ENCODE measurements around the gene ENTPD1.

Gene ENTPD1

DNA sequence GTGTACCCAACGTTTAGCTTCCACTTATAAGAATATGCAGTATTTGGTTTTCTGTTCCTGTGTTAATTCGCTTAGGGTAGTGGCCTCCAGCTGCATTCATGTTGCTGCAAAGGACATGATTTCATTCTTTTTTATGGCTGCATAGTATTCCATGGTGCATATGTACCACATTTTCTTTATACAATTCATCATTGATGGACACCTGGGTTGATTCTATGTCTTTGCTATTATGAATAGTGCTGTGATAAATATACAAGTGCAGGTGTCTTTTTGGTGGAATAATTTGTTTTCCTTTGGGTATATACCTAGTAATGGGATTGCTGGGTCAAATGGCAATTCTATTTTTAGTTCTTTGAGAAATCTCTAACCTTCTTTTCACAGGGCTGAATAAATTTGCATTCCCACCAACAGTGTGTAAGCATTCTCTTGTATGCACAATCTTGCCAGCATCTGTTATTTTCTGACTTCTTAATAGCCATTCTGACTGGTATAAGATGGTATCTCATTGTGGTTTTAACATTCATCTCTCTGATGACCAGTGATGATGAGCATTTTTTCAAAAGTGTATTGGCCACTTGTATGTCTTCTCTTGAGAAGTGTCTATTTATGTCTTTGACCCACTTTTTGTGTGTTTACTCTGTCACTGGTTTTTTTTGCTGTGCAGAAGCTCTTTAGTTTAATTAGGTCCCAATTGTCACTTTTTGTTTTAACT, 79.3 kb downstream of the ENTPD1 start:
- H2BK120ac ChIP-seq (ENCODE audit: low read depth, low read length): no peak overlapping the region

DNA sequence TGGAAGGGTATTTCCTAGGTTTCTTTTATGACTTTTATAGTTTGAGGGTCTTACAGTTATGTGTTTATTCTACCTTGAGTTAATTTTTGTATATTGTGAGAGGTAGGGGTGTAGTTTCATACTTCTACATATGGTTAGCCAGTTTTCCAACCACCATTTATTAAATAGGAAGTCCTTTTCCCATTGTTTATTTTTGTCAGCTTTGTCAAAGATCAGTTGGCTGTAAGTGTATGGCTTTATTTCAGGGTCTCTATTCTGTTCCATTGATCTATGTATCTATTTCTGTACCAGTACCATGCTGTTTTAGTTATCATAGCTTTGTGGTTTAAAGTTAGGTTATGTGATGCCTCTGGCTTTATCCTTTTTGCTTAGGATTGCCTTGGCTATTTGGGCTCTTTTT, 79.9 kb downstream of the ENTPD1 start:
- DNase-seq (ENCODE audit: low spot score): no peak
- no peak overlapping the region for H4K8ac ChIP-seq (ENCODE audit: low read depth, low read length)
- no peak overlapping the region for H3K4me2 ChIP-seq (ENCODE audit: insufficient read depth, low read length, poor library complexity, severe bottlenecking)
- H2BK120ac ChIP-seq (ENCODE audit: low read depth, low read length): no peak overlapping the region
- H3K9me3 ChIP-seq (replicated peaks in 1 of 2; ENCODE audit: control insufficient read depth in 2 of 2, insufficient read depth in 1 of 2, low read depth in 1 of 2, low read length in 2 of 2): no peaks in the 10 kb centered on the region
- peaks cover 5 to 9% of the 10 kb centered on the region in 2 donors for H3K4me1 ChIP-seq (ENCODE audit: control insufficient read depth in 2 of 2, insufficient read depth in 1 of 2, low read depth in 1 of 2, low read length in 2 of 2)
- no peak overlapping the region for H2AK5ac ChIP-seq (ENCODE audit: low read depth, low read length)
- no peak overlapping the region for H3K4ac ChIP-seq (ENCODE audit: low read length)
- H3K14ac ChIP-seq (ENCODE audit: low read length): no peak overlapping the region
- H3K9ac ChIP-seq (ENCODE audit: low read depth, low read length, poor library complexity): no peak overlapping the region
- peaks cover 0 to 42% (median 0%) of the 10 kb centered on the region in 3 experiments for H3K27me3 ChIP-seq (ENCODE audit: control insufficient read depth in 3 of 3, insufficient read depth in 3 of 3, low read depth in 1 of 3, low read length in 3 of 3)
- no peak overlapping the region for H2AFZ ChIP-seq (ENCODE audit: low read length)
- no peak overlapping the region for H3K18ac ChIP-seq (ENCODE audit: low read length)
- no peak overlapping the region for H3K27ac ChIP-seq (replicated peaks; ENCODE audit: low read length)
- peaks cover 0 to 2% of the 10 kb centered on the region in 2 donors for H3K36me3 ChIP-seq (replicated peaks in 1 of 2; ENCODE audit: control insufficient read depth in 2 of 2, insufficient read depth in 2 of 2, low read length in 2 of 2)
- no peak overlapping the region for H3K4me3 ChIP-seq (ENCODE audit: low read length in 2 of 2)
- no peak overlapping the region for H4K91ac ChIP-seq (ENCODE audit: low read depth, low read length, poor library complexity)
- H3K79me1 ChIP-seq (ENCODE audit: low read depth, low read length): no peaks in the 10 kb centered on the region
- no peak overlapping the region for H2BK15ac ChIP-seq (ENCODE audit: low read length)
- no peak overlapping the region for H2BK12ac ChIP-seq (ENCODE audit: low read length)
- H2BK5ac ChIP-seq (ENCODE audit: low read length): no peak overlapping the region
- no peak overlapping the region for H3K23ac ChIP-seq (ENCODE audit: low read depth, low read length, poor library complexity)

More for the DNA sequence above, 79.3 kb downstream of the ENTPD1 start:
- peaks cover 0 to 36% (median 0%) of the 10 kb centered on the region in 3 experiments for H3K27me3 ChIP-seq (ENCODE audit: control insufficient read depth in 3 of 3, insufficient read depth in 3 of 3, low read depth in 1 of 3, low read length in 3 of 3)
- no peak overlapping the region for H2AFZ ChIP-seq (ENCODE audit: low read length)
- no peak overlapping the region for H2AK5ac ChIP-seq (ENCODE audit: low read depth, low read length)
- H3K14ac ChIP-seq (ENCODE audit: low read length): no peak overlapping the region
- H2BK5ac ChIP-seq (ENCODE audit: low read length): no peak overlapping the region
- no peak overlapping the region for H3K4me2 ChIP-seq (ENCODE audit: insufficient read depth, low read length, poor library complexity, severe bottlenecking)
- H3K18ac ChIP-seq (ENCODE audit: low read length): no peak overlapping the region
- H3K36me3 ChIP-seq (replicated peaks in 1 of 2; ENCODE audit: control insufficient read depth in 2 of 2, insufficient read depth in 2 of 2, low read length in 2 of 2): peaks cover 0 to 2% of the 10 kb centered on the region in 2 donors
- no peaks in the 10 kb centered on the region for H3K79me1 ChIP-seq (ENCODE audit: low read depth, low read length)
- no peak overlapping the region for H3K27ac ChIP-seq (replicated peaks; ENCODE audit: low read length)
- H3K23ac ChIP-seq (ENCODE audit: low read depth, low read length, poor library complexity): no peak overlapping the region
- no peak for DNase-seq (ENCODE audit: low spot score)
- no peak overlapping the region for H3K4ac ChIP-seq (ENCODE audit: low read length)
- H4K8ac ChIP-seq (ENCODE audit: low read depth, low read length): no peak overlapping the region
- no peak overlapping the region for H4K91ac ChIP-seq (ENCODE audit: low read depth, low read length, poor library complexity)
- WGBS, 2 donors (ENCODE audit: extremely low coverage in 2 of 2, insufficient read length in 2 of 2, insufficient replicate concordance in 1 of 2): no CpG with 5 or more reads among the region's 2 CpGs
- no peaks in the 10 kb centered on the region for H3K9me3 ChIP-seq (replicated peaks in 1 of 2; ENCODE audit: control insufficient read depth in 2 of 2, insufficient read depth in 1 of 2, low read depth in 1 of 2, low read length in 2 of 2)
- no peak overlapping the region for H3K9ac ChIP-seq (ENCODE audit: low read depth, low read length, poor library complexity)
- no peak overlapping the region for H2BK12ac ChIP-seq (ENCODE audit: low read length)
- peaks cover 5 to 9% of the 10 kb centered on the region in 2 donors for H3K4me1 ChIP-seq (ENCODE audit: control insufficient read depth in 2 of 2, insufficient read depth in 1 of 2, low read depth in 1 of 2, low read length in 2 of 2)
- H3K4me3 ChIP-seq (ENCODE audit: low read length in 2 of 2): no peak overlapping the region
- no peak overlapping the region for H2BK15ac ChIP-seq (ENCODE audit: low read length)

DNA sequence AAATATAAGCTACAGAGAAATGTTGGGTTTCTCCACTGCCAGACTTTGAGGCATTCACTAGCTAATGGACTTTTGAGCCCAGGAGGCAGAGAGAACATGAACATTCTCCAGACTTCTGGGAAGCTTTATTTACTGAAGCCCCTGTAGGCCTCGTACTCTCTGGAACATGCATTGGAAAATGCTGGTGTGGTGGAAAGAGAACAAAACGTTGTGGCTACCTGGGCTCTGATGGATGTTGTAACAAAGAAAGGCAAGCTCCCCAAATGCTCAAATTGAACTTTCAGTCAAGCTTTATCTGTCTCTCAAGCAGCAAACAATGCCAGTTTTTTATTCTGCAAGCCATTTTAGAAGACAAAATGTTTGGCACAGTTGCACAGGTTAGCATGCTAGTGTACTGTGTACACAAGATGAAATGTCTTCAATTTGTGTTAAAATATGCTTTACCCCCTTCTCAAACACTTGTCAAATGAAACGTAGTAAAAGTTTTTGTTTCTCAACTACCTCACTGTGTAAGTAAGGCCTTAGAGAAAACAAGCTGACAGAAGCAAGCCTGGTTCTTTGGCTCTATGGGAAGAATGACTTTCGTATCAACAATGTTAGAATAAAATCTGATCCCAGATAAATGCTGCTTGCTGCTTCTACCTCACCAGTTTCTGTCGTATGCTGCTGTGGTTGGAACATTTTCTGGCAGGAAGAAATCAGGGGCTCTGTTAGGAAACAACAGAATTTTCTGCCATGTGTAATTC, 80.8 kb downstream of the ENTPD1 start:
- no CpG with 5 or more reads among the region's 5 CpGs for WGBS, 2 donors (ENCODE audit: extremely low coverage in 2 of 2, insufficient read length in 2 of 2, insufficient replicate concordance in 1 of 2)
- Histone ChIP-seq H3K4me3 (ENCODE audit: low read length in 2 of 2) (no peak overlapping the region), H3K4me2 (ENCODE audit: insufficient read depth, low read length, poor library complexity, severe bottlenecking) (no peak overlapping the region), H3K79me1 (ENCODE audit: low read depth, low read length) (no peaks in the 10 kb centered on the region), H2AFZ (ENCODE audit: low read length) (peak overlapping the region; percentile 14), H4K91ac (ENCODE audit: low read depth, low read length, poor library complexity) (no peak overlapping the region), H4K8ac (ENCODE audit: low read depth, low read length) (no peak overlapping the region), H3K27me3 (ENCODE audit: control insufficient read depth in 3 of 3, insufficient read depth in 3 of 3, low read depth in 1 of 3, low read length in 3 of 3) (peaks cover 0 to 39% (median 0%) of the 10 kb centered on the region in 3 experiments), H3K4ac (ENCODE audit: low read length) (no peak overlapping the region), H2BK12ac (ENCODE audit: low read length) (no peak overlapping the region), H2BK120ac (ENCODE audit: low read depth, low read length) (no peak overlapping the region), H3K27ac (replicated peaks; ENCODE audit: low read length) (no peak overlapping the region), H3K14ac (ENCODE audit: low read length) (no peak overlapping the region), H2AK5ac (ENCODE audit: low read depth, low read length) (no peak overlapping the region), H3K9me3 (replicated peaks in 1 of 2; ENCODE audit: control insufficient read depth in 2 of 2, insufficient read depth in 1 of 2, low read depth in 1 of 2, low read length in 2 of 2) (no peaks in the 10 kb centered on the region), H3K9ac (ENCODE audit: low read depth, low read length, poor library complexity) (no peak overlapping the region), H3K18ac (ENCODE audit: low read length) (no peak overlapping the region), H3K4me1 (ENCODE audit: control insufficient read depth in 2 of 2, insufficient read depth in 1 of 2, low read depth in 1 of 2, low read length in 2 of 2) (peaks cover 5 to 9% of the 10 kb centered on the region in 2 donors), H2BK5ac (ENCODE audit: low read length) (no peak overlapping the region), H3K36me3 (replicated peaks in 1 of 2; ENCODE audit: control insufficient read depth in 2 of 2, insufficient read depth in 2 of 2, low read length in 2 of 2) (no peaks in the 10 kb centered on the region), H3K23ac (ENCODE audit: low read depth, low read length, poor library complexity) (no peak overlapping the region), H2BK15ac (ENCODE audit: low read length) (no peak overlapping the region)
- DNase-seq (ENCODE audit: low spot score): no peak

DNA sequence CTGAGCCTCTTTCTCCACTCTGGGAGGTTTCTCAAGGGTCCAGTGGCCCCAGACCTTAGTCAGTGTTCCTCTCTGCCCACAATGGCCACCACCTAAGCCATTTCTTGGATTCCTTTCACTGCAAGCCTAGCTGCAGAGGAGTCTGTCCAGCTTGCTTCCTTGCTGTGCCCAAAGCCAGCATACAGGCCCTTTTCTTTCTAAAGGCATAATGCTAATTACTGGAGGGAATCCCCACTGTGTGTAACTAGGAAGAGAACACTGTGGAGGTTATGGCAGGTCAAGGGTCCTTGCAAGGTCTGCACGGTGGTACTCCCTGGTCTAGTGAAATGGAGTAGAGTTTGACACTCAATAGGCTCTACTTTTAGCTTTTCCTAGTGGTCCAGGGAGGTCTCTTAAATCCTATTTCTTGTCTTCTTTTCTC, 81.4 kb downstream of the ENTPD1 start:
- no CpG with 5 or more reads among the region's 1 CpG for WGBS, 2 donors (ENCODE audit: extremely low coverage in 2 of 2, insufficient read length in 2 of 2, insufficient replicate concordance in 1 of 2)
- Histone ChIP-seq H3K14ac (ENCODE audit: low read length) (no peak overlapping the region), H3K9me3 (replicated peaks in 1 of 2; ENCODE audit: control insufficient read depth in 2 of 2, insufficient read depth in 1 of 2, low read depth in 1 of 2, low read length in 2 of 2) (no peaks in the 10 kb centered on the region), H3K18ac (ENCODE audit: low read length) (no peak overlapping the region), H2AK5ac (ENCODE audit: low read depth, low read length) (no peak overlapping the region), H2BK120ac (ENCODE audit: low read depth, low read length) (no peak overlapping the region), H3K9ac (ENCODE audit: low read depth, low read length, poor library complexity) (no peak overlapping the region), H2BK5ac (ENCODE audit: low read length) (no peak overlapping the region), H3K27ac (replicated peaks; ENCODE audit: low read length) (no peak overlapping the region), H3K36me3 (replicated peaks in 1 of 2; ENCODE audit: control insufficient read depth in 2 of 2, insufficient read depth in 2 of 2, low read length in 2 of 2) (no peaks in the 10 kb centered on the region), H3K23ac (ENCODE audit: low read depth, low read length, poor library complexity) (no peak overlapping the region), H4K91ac (ENCODE audit: low read depth, low read length, poor library complexity) (no peak overlapping the region), H2AFZ (ENCODE audit: low read length) (peak overlapping the region; percentile 14), H3K4me2 (ENCODE audit: insufficient read depth, low read length, poor library complexity, severe bottlenecking) (no peak overlapping the region), H4K8ac (ENCODE audit: low read depth, low read length) (no peak overlapping the region), H3K27me3 (ENCODE audit: control insufficient read depth in 3 of 3, insufficient read depth in 3 of 3, low read depth in 1 of 3, low read length in 3 of 3) (peaks cover 0 to 39% (median 0%) of the 10 kb centered on the region in 3 experiments), H3K4me1 (ENCODE audit: control insufficient read depth in 2 of 2, insufficient read depth in 1 of 2, low read depth in 1 of 2, low read length in 2 of 2) (peaks cover 5 to 9% of the 10 kb centered on the region in 2 donors), H2BK12ac (ENCODE audit: low read length) (no peak overlapping the region), H3K79me1 (ENCODE audit: low read depth, low read length) (no peaks in the 10 kb centered on the region), H3K4me3 (ENCODE audit: low read length in 2 of 2) (no peak overlapping the region), H3K4ac (ENCODE audit: low read length) (no peak overlapping the region), H2BK15ac (ENCODE audit: low read length) (no peak overlapping the region)
- DNase-seq (ENCODE audit: low spot score): peak; percentile 24
